GM19193 (cell line): ENCODE measurements around the gene KCNMA1.

Experiments used
- POLR2A ChIP-seq: IDR thresholded peaks from 4 replicates; pipeline ENCODE4 v1.6.1; 2011; ENCODE audit not compliant: insufficient read depth, insufficient read length; ENCODE audit errors: extremely low read depth

KCNMA1 gene

DNA sequence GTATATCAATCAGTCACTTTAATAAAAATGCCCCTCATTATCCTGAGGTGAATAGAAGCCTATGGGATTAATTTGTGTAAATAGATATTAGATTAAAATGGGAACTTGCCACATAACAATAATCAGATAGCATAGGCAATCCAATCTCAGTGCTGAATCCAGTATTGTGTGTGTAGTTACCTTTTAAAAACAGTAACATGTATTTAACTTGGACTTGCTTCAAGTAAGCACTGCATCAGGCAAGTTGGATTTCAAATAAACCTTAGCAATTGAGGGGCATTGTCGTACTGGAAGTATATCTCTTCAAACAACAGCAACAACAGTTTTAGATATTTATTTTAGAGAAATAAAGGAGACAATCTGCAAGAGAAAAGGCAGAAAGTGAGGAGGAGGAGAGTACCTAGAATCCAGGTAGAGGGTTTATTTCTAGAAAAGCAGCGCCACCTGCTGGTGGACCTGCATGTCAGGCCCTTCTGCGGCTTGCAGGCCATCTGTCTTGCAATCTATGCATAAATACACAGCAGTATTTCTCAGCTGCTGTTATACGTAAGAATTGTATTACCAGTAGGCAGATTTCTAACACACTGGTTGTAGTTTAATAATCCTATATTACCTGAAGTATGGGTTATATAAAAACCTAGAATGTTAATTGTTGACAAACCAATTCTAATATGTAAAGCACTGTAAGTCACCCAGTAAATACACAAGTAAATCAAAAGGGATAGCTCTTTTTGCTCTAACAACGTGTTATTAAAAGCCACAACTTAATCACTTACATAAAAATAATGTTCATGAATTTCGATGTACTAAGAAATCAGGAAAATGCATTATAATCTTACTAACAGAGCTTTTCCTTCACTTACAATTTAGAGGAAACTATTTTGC lies 652.8 kb downstream of the KCNMA1 start:
- no peak for TF ChIP-seq POLR2A

DNA sequence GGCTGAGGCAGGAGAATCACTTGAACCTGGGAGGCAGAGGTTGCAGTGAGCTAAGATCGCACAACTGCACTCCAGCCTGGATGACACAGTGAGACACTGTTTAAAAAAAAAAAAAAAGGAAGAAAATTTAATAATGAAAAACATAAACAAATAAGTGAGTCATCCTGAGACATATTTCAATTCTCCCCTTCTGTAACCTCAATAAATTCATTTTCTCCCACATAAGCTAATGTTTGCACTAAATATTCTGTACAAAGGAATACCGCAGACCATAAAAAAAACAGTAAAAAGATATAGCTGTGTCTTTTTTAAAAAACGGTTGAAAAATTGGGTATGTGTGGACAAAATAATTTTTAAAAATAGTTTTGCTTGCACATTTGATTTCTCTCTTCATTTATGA lies 654.0 kb downstream of the KCNMA1 start:
- TF ChIP-seq POLR2A = no peak

DNA sequence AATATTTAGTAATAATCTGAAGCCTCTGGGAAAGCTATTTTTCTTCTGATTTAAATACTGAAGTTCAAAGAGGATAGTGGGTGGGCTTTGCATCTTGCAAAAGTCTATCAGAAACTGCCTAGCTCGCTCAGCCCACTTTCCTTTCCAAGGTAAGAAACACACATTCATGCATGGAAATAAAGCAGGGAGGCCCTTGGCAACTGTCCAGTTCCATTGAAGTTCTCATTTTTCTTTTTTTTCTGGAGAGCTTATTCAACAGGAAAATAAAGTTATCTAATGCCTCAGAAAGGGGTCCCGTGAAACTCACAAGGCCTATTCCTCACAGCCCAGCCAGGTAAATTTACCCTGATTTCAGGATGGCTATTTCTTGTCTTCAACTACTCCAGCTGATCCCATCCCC lies 654.9 kb downstream of the KCNMA1 start:
- TF ChIP-seq POLR2A = no peak

DNA sequence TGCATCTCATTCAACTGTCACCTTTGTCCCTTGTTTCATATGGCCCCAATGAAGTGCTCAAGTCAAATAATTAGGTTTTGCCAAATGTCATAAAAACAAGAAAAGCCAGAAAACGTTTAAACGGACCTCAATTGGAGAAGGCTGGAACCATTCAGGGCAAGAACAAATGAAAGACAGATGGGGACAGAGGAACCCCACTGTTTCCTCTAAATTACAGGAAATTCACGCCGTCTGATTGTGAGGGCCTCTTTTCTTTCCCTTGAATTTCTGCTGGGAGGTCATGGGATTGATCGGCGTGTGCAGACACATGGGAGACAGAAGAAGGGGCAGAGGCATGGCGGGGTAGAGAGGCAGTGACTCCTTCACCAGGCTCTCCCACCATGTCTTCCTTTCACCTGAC lies 656.4 kb downstream of the KCNMA1 start:
- no peak for TF ChIP-seq POLR2A

DNA sequence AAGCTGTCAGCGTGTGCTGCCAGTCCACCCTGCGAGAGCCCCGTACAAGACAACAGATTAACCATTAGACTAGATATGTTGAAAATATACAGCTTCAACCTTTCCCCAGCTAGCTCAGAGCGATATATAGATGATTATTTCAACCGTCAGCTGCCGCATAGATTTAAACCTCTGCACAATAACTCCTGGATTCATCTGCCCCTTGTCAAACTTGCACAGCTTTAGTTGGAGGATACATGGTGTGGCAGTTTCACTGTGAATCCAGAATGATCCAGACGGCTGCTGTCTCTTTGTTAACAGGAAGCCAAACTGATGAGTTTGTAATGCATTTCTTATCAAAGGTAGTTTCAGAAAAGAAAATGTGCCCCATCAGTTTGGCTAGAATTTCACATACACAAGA lies 659.7 kb downstream of the KCNMA1 start:
- no peak for TF ChIP-seq POLR2A

DNA sequence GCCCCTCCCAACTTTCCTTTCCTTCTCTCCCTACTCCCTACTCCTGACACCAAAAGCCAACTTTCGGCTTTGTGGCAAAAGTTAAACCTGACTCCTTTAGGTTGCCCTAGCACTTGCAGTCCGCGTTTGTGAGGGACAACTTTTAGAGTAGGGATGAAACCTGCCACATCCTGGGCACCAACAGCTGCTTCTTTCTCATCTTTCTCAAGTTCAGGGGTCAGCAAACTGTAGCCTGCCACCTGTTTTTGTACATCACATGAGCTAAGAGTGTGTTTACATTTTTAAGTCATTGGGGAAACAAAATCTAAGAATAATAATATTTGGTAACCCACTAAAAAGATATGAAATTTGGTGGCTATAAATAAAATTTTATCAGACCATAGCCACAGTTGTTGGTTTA lies 660.6 kb downstream of the KCNMA1 start:
- no peak for TF ChIP-seq POLR2A

- no peak for TF ChIP-seq POLR2A
Measured at GRCh38 chr10:76976142-76976541, 661.5 kb downstream of the KCNMA1 start.

- TF ChIP-seq POLR2A = no peak
Measured at GRCh38 chr10:76975126-76975525, 662.5 kb downstream of the KCNMA1 start.

GRCh38 chr10:76974017-76974691 lies 663.5 kb downstream of the KCNMA1 start:
- TF ChIP-seq POLR2A = no peak

- TF ChIP-seq POLR2A = no peak
Measured at GRCh38 chr10:76973091-76974016, 664.3 kb downstream of the KCNMA1 start.

DNA sequence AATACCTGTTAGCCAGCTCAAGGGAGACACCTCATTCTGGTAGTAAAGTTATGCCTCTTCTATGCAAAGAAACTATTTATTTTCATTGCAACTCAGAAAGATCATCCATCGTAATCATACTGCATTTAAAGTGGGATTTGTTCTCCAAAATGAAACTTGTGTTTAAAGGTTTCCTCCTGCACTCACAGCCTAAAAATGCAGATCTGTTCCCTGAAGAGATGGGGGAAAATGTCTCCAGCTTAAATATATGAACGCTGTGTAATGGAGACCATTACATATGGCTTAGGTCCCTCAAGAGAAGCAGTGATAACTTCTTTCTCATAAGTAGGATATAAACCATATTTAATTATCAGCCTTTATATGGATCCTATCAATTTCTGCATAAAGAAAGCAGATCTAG lies 665.1 kb downstream of the KCNMA1 start:
- no peak for TF ChIP-seq POLR2A

GRCh38 chr10:76971547-76972170 lies 665.9 kb downstream of the KCNMA1 start:
- TF ChIP-seq POLR2A = no peak

DNA sequence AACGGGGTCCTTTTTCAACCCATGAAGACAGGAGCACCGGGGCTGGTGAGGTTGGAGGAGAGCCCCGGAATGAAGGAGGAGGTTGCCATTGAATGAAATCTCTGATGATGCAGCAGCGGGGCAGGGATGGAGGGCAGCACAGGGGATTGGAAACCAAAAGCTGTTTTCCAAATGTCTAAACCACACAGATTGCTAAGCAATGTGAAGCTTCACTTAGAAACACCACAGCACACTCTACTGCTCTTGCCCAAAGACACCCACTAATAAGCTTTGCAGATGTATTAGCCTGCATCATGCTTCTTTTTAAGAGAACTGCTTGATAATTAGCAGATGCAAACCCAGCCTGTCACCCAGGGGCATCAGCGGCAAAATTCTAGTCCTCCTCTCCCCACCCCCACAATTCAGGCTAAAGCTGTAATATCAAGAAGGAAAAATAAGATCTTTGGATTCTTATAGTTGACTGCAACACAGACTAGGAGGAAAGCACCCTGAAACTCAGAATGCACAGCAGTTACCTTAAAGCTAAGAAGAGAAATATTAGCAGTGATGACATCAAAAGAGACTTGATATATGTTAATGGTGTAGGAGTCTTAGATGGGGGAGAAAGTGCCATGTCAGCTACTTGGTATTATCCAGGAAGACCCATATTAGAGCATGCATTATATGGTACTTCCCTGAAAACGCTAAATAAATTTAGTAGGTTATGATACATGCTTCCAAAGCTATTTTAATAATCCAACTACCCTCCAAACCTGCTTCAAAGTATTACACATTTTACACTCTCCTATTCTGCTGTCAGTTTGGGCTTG lies 666.7 kb downstream of the KCNMA1 start:
- TF ChIP-seq POLR2A = no peak
